HUES6 (cell line): ENCODE measurements around the gene TMCC2.
"Not testable (repeated sequence)": the region's sequence is repeated elsewhere in the genome, so short reads cannot be mapped to it uniquely, and the experiment has no call there.

Experiments used
- H3K27ac ChIP-seq: 2 replicates; pipeline ENCODE4 v1.7.0; 2013; ENCODE audit warnings: low read depth, mild to moderate bottlenecking, low read length, inconsistent platforms
- H3K27me3 ChIP-seq: 2 replicates; pipeline ENCODE4 v1.6.1; 2013; ENCODE audit warnings: low read length; ENCODE audit not compliant: control insufficient read depth, insufficient read depth
- H3K36me3 ChIP-seq: 2 replicates; pipeline ENCODE4 v1.6.1; 2013; ENCODE audit warnings: low read length; ENCODE audit not compliant: control insufficient read depth, insufficient read depth
- H3K4me1 ChIP-seq: 2 replicates; pipeline ENCODE4 v1.6.1; 2013; ENCODE audit warnings: low read length; ENCODE audit not compliant: control insufficient read depth, insufficient read depth
- H3K4me3 ChIP-seq: 2 replicates; pipeline ENCODE4 v1.5.1; 2013; ENCODE audit warnings: low read depth, low read length
- H3K9ac ChIP-seq: one replicate; pipeline ENCODE4 v1.6.1; 2013; ENCODE audit warnings: mild to moderate bottlenecking, low read length
- H3K9me3 ChIP-seq: 2 replicates; pipeline ENCODE4 v1.6.1; 2013; ENCODE audit warnings: low read depth, low read length; ENCODE audit not compliant: control insufficient read depth, insufficient read depth

TMCC2 gene

GRCh38 chr1:205271745-205272144 is 44.0 kb downstream of the TMCC2 start:
- H3K9me3 ChIP-seq, result no peaks in the 10 kb centered on the region
- no peak overlapping the region for H3K9ac ChIP-seq
- H3K36me3 ChIP-seq, result peaks cover 11% of the 10 kb centered on the region
- H3K27me3 ChIP-seq, result no peaks in the 10 kb centered on the region
- H3K4me3 ChIP-seq, result no peak overlapping the region
- no peak overlapping the region for H3K27ac ChIP-seq
- H3K4me1 ChIP-seq, result peaks cover 35% of the 10 kb centered on the region

GRCh38 chr1:205272536-205272935 is 44.8 kb downstream of the TMCC2 start:
- H3K27ac ChIP-seq, result no peak overlapping the region

GRCh38 chr1:205273551-205273982 is 45.8 kb downstream of the TMCC2 start:
- Histone ChIP-seq H3K4me1 (peaks cover 23% of the 10 kb centered on the region), H3K4me3 (no peak overlapping the region), H3K27ac (0 out of 2 replicates have a peak overlapping the region, but pooled peaks have one; percentile 2), H3K27me3 (no peaks in the 10 kb centered on the region), H3K9me3 (no peaks in the 10 kb centered on the region), H3K36me3 (peaks cover 11% of the 10 kb centered on the region), H3K9ac (peak overlapping the region; percentile 34)

More at GRCh38 chr1:205272536-205272935, 44.8 kb downstream of the TMCC2 start:
- Histone ChIP-seq H3K4me3 (no peak overlapping the region), H3K36me3 (peaks cover 11% of the 10 kb centered on the region), H3K4me1 (peaks cover 27% of the 10 kb centered on the region), H3K9me3 (no peaks in the 10 kb centered on the region), H3K27me3 (no peaks in the 10 kb centered on the region), H3K9ac (no peak overlapping the region)

- Histone ChIP-seq H3K27me3 (no peaks in the 10 kb centered on the region), H3K27ac (0 out of 2 replicates have a peak overlapping the region, but pooled peaks have one; percentile 2), H3K9ac (peak overlapping the region; percentile 34), H3K9me3 (no peaks in the 10 kb centered on the region), H3K4me3 (no peak overlapping the region), H3K4me1 (peaks cover 23% of the 10 kb centered on the region), H3K36me3 (peaks cover 11% of the 10 kb centered on the region)
Measured at GRCh38 chr1:205274041-205274691, 46.4 kb downstream of the TMCC2 start.

- Histone ChIP-seq H3K9me3 (no peaks in the 10 kb centered on the region), H3K36me3 (peaks cover 9% of the 10 kb centered on the region), H3K27me3 (no peaks in the 10 kb centered on the region), H3K27ac (no peak overlapping the region), H3K4me1 (peaks cover 23% of the 10 kb centered on the region), H3K9ac (no peak overlapping the region), H3K4me3 (no peak overlapping the region)
Measured at GRCh38 chr1:205275133-205275532, 47.4 kb downstream of the TMCC2 start.

- Histone ChIP-seq H3K27me3 (no peaks in the 10 kb centered on the region), H3K9ac (no peak overlapping the region), H3K36me3 (peaks cover 9% of the 10 kb centered on the region), H3K4me3 (no peak overlapping the region), H3K4me1 (peaks cover 19% of the 10 kb centered on the region), H3K9me3 (no peaks in the 10 kb centered on the region), H3K27ac (no peak overlapping the region)
Measured at GRCh38 chr1:205275916-205276688, 48.4 kb downstream of the TMCC2 start.

GRCh38 chr1:205276689-205277065 is 48.9 kb downstream of the TMCC2 start:
- H3K36me3 ChIP-seq, result peaks cover 7% of the 10 kb centered on the region
- no peaks in the 10 kb centered on the region for H3K27me3 ChIP-seq
- no peak overlapping the region for H3K9ac ChIP-seq
- peaks cover 17% of the 10 kb centered on the region for H3K4me1 ChIP-seq
- H3K27ac ChIP-seq, result no peak overlapping the region
- H3K4me3 ChIP-seq, result no peak overlapping the region
- no peaks in the 10 kb centered on the region for H3K9me3 ChIP-seq

GRCh38 chr1:205279986-205280385 is 52.2 kb downstream of the TMCC2 start:
- Histone ChIP-seq H3K9ac (no peak overlapping the region), H3K4me1 (peaks cover 22% of the 10 kb centered on the region), H3K36me3 (no peaks in the 10 kb centered on the region), H3K27ac (no peak overlapping the region), H3K4me3 (no peak overlapping the region), H3K9me3 (no peaks in the 10 kb centered on the region), H3K27me3 (no peaks in the 10 kb centered on the region)

- not testable (repeated sequence) for H3K9ac ChIP-seq, H3K27me3 ChIP-seq, H3K9me3 ChIP-seq, H3K27ac ChIP-seq, H3K36me3 ChIP-seq, H3K4me3 ChIP-seq
- H3K4me1 ChIP-seq, result peaks cover 31% of the 10 kb centered on the region
Measured at GRCh38 chr1:205280666-205281395, 53.1 kb downstream of the TMCC2 start.

- H3K27ac ChIP-seq, result peak overlapping the region; percentile 74; the same call in 1 of the 2 replicates
- H3K4me1 ChIP-seq, result peaks cover 57% of the 10 kb centered on the region
- peak overlapping the region; percentile 56 for H3K9ac ChIP-seq
Measured at GRCh38 chr1:205283270-205284147, 55.8 kb downstream of the TMCC2 start.

More at GRCh38 chr1:205283270-205284147, 55.8 kb downstream of the TMCC2 start:
- Histone ChIP-seq H3K36me3 (no peaks in the 10 kb centered on the region), H3K9me3 (no peaks in the 10 kb centered on the region), H3K27me3 (no peaks in the 10 kb centered on the region), H3K4me3 (no peak overlapping the region)
